ENCODE measurements around the gene IQCK. TPM values are rescaled to one million over a fixed set of nuclear protein-coding genes. Genes with fewer than 3 reads are reported as not detected.
A peak's percentile ranks its signal among the peaks of the same experiment; 100 is the strongest.

The IQCK gene
- total RNA-seq, 1 donor from 2014 or later: 1.3 TPM

DNA sequence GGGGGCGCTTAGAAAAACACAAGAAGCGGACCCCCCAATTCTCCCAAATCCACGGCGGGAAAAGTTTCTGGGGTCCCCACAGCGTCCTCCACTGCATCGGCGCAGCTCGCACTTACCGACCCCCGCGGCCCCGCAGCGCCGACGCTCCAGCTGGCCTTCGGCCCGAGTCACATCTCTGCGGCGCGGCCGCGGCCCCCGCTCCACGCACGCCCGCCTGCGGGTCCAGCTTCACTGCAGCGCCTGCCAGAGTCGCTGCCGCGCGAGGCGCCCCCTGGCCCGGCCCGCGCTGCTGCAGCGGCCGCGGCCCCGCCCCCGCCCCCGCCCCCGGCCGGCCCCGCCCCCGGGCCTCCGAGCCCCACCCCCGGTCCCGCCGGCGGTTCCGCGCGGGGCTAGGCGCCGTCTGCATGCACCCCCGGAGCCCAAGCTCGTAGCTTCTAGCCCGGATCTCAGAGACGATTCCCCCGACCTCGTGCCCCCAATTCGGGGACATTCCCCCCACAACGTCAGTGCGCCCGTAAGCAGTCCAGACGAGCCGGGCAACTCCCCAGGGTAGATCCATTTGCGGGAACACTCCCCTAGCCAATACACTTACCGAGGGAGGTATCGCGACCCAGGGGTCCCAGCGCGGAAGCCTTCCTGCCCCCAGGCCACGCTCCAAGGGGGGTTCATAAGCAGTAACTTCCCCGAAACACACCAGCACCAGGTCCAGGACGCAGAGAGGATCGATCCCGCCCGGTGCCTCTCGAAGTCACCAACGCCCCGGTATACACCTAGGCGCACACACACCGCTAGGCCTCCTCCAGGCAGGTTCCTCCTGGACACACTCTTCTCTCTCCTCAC, 166.8 kb downstream of the IQCK start, which contains the start of gene GPRC5B:
GPRC5B (minus strand) TSS at position 238 of the 840 bp plus-strand sequence. CDS start 12,003 bp downstream, outside the sequence.
- no peaks in the 10 kb centered on the region for H3K36me3 ChIP-seq (ENCODE audit: control insufficient read depth, insufficient read depth, low read length)
- peaks cover 17% of the 10 kb centered on the region for H3K27me3 ChIP-seq (ENCODE audit: control insufficient read depth, insufficient read depth, low read length)
- H3K4me3 ChIP-seq (ENCODE audit: low read depth, low read length): peak within 1 kb of the TSS; percentile 47
- DNase-seq (ENCODE audit: low read depth): peak; percentile 8
- no peak for FAIRE-seq
- TF ChIP-seq, protein P1, sequence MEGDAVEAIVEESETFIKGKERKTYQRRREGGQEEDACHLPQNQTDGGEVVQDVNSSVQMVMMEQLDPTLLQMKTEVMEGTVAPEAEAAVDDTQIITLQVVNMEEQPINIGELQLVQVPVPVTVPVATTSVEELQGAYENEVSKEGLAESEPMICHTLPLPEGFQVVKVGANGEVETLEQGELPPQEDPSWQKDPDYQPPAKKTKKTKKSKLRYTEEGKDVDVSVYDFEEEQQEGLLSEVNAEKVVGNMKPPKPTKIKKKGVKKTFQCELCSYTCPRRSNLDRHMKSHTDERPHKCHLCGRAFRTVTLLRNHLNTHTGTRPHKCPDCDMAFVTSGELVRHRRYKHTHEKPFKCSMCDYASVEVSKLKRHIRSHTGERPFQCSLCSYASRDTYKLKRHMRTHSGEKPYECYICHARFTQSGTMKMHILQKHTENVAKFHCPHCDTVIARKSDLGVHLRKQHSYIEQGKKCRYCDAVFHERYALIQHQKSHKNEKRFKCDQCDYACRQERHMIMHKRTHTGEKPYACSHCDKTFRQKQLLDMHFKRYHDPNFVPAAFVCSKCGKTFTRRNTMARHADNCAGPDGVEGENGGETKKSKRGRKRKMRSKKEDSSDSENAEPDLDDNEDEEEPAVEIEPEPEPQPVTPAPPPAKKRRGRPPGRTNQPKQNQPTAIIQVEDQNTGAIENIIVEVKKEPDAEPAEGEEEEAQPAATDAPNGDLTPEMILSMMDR (IDR thresholded peaks at IDR 0.05; ENCODE audit: insufficient read depth, low read length, severe bottlenecking): peak; percentile 6

DNA sequence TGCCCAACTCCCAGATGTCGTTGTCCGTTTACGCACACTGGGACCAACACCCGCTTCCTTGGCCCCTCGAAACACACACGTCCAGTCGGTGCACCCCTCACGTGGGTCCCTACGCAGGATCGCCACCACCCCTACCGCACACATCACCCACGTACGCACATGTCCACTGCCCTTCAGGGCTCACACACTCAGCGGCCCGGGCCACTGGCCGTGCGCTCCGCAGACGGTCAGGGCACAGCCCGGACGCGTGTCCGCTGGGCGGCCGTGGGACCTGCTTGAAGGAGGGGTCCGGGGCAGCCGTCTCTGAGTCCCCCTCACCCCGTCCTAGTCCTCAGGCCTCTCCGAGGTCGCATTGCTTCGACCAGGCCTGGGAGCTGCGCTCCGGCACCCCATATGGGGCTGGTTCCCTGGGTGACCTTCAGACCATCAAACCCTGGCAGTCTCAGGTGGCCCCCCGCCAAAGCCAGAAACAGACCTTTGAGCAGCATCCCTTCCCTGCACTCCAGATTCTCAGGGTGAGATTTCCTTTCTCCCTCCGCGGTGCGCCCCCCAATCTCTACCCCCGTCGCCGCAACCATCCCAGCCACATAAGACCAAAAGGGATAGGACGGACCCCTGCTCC, 167.5 kb downstream of the IQCK start:
- H3K27me3 ChIP-seq (ENCODE audit: control insufficient read depth, insufficient read depth, low read length): peaks cover 17% of the 10 kb centered on the region
- no peak for DNase-seq (ENCODE audit: low read depth)
- H3K4me3 ChIP-seq (ENCODE audit: low read depth, low read length): peak overlapping the region; percentile 47
- TF ChIP-seq, protein P1 (IDR thresholded peaks at IDR 0.05; ENCODE audit: insufficient read depth, low read length, severe bottlenecking): no peak
- FAIRE-seq: no peak
- no peaks in the 10 kb centered on the region for H3K36me3 ChIP-seq (ENCODE audit: control insufficient read depth, insufficient read depth, low read length)

DNA sequence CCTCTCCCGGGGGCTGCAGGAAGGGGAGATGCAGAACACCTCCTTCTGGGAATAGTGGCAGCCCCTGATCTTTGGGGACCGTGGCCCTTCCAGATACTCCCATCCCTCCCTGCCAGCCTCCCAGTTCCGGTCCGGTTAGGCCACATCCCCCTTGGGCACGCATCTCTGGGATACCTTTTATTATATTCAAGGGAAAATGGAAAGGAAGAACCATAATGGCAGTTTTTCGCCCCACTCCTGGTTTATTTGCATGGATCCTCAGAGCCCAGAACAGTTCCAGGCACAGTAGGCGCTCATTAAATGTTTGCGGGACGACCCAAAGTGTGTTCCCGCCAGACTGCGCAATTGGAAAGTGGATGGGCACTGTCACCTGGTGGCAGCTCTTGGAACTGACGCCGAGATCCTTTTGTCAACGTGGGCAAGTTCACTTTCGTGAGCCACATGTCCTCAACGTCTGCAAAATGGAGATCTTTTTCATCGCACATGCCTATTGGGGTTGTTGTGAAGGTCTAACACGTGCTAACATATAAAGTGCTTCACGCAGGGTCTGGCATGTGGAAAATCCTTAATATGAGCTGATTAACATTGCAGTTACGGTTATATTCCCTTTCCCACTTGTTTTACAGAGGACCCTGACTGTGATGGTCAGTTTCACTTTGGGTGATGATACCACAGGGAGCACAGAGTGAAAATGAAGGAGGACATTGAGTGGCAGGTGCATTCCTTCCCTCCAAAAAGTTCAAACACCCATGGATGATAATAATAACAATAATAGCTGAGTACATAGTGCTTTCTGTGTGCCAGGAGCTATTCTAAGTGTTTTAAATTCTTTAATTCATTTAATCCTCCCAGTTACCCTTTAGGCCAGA, 168.2 kb downstream of the IQCK start:
- Histone ChIP-seq H3K4me3 (ENCODE audit: low read depth, low read length) (no peak overlapping the region), H3K36me3 (ENCODE audit: control insufficient read depth, insufficient read depth, low read length) (no peaks in the 10 kb centered on the region), H3K27me3 (ENCODE audit: control insufficient read depth, insufficient read depth, low read length) (peaks cover 17% of the 10 kb centered on the region)
- DNase-seq (ENCODE audit: low read depth) (peak; percentile 52), FAIRE-seq (no peak)
- TF ChIP-seq, protein P1 (IDR thresholded peaks at IDR 0.05; ENCODE audit: insufficient read depth, low read length, severe bottlenecking): peak; percentile 100

DNA sequence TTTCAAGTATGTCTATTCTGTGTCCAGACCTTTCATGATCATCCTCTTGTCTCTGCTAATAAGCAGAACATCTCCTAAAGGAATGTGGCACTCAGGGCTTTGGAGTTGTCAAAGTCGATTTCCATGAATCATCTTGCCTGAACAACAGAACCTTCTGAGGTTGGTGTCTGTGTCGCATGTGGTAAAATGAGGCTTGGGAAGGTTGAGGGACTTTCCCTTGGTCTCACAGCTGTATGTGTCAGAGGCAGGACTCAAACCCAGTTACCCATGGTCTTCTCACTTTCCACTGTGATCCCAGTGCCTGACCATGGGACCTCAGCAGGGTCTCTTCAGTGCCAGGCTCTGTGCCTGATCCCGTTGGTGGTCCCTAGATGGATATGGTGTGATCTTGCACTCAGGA, 170.8 kb downstream of the IQCK start:
- DNase-seq (ENCODE audit: low read depth) (no peak), FAIRE-seq (no peak)
- TF ChIP-seq, protein P1 (IDR thresholded peaks at IDR 0.05; ENCODE audit: insufficient read depth, low read length, severe bottlenecking): no peak
- no peak overlapping the region for H3K4me3 ChIP-seq (ENCODE audit: low read depth, low read length)
- H3K36me3 ChIP-seq (ENCODE audit: control insufficient read depth, insufficient read depth, low read length): no peaks in the 10 kb centered on the region
- peaks cover 5% of the 10 kb centered on the region for H3K27me3 ChIP-seq (ENCODE audit: control insufficient read depth, insufficient read depth, low read length)

DNA sequence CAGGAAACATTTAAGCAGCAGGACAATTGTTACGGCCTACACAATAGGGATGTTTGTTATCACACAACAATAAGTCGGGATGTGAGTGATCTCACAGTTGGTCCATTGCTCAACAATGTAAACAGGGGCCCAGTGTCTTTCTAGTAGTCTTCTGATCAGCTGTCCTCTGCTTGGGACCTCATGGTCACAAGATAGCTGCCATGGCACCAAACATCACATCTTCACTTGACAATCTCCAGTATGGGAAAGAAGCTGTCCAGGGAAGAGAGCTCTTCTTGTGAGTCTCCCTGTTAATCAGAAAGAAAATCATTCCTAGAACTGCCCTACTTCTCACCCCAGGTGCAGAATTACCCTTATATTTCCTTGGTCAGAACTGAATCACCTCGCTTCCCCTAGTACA, 172.8 kb downstream of the IQCK start:
- Histone ChIP-seq H3K27me3 (ENCODE audit: control insufficient read depth, insufficient read depth, low read length) (no peaks in the 10 kb centered on the region), H3K36me3 (ENCODE audit: control insufficient read depth, insufficient read depth, low read length) (no peaks in the 10 kb centered on the region), H3K4me3 (ENCODE audit: low read depth, low read length) (no peak overlapping the region)
- TF ChIP-seq, protein P1 (IDR thresholded peaks at IDR 0.05; ENCODE audit: insufficient read depth, low read length, severe bottlenecking): no peak
- no peak for FAIRE-seq
- DNase-seq (ENCODE audit: low read depth): no peak
